HepG2 (cell line): ENCODE data around the gene GSTA5. TPM values are rescaled to one million over a fixed set of nuclear protein-coding genes. Genes with fewer than 3 reads are reported as not detected.

Source experiments
- ARNT2 ChIP-seq: sonication (generic); formaldehyde crosslinking; IDR thresholded peaks from 2 replicates; pipeline ENCODE4 v1.8.0; 2022; ENCODE audit warnings: mild to moderate bottlenecking, low read depth, missing genetic modification reagents, moderate library complexity
- BHLHE40 ChIP-seq: IDR thresholded peaks from 2 replicates; pipeline ENCODE4 v1.6.1; 2011; ENCODE audit warnings: low read length, improper control_type of control experiment
- GPN1 ChIP-seq: sonication (generic); formaldehyde crosslinking; IDR thresholded peaks from 2 replicates; pipeline ENCODE4 v1.5.1; 2020; ENCODE audit warnings: missing genetic modification reagents, borderline replicate concordance
- HNF4G ChIP-seq, 2 experiments: sonication (generic) in 1 of 2; formaldehyde crosslinking in 1 of 2; IDR thresholded peaks; 2 replicates each; pipeline versions ENCODE4 v1.4.0 to v1.6.1; 2011 to 2020; ENCODE audit warnings: borderline replicate concordance in 2 of 2, low read depth in 2 of 2, mild to moderate bottlenecking in 2 of 2, low read length in 1 of 2, missing genetic modification reagents in 1 of 2, moderate library complexity in 1 of 2
- NBN ChIP-seq: fragments of 450-650 bp; conservative IDR thresholded peaks from 2 replicates; pipeline ENCODE4 v1.6.1; 2017
- NR2F1 ChIP-seq, 2 experiments: fragments of 450-650 bp in 1 of 2; formaldehyde crosslinking in 1 of 2; IDR thresholded peaks; 2 replicates each; pipeline versions ENCODE4 v1.5.0 to v1.6.1; 2016 to 2020; ENCODE audit warnings: mild to moderate bottlenecking in 1 of 2, missing compliant biosample characterization in 1 of 2, missing genetic modification reagents in 1 of 2, moderate library complexity in 1 of 2
- SRF ChIP-seq: IDR thresholded peaks from 2 replicates; pipeline ENCODE4 v1.6.1; 2011; ENCODE audit warnings: mild to moderate bottlenecking, low read depth, low read length, moderate library complexity
- TSC22D2 ChIP-seq: sonication (generic); formaldehyde crosslinking; IDR thresholded peaks from 2 replicates; pipeline ENCODE4 v1.5.1; 2020; ENCODE audit warnings: missing genetic modification reagents, mild to moderate bottlenecking, borderline replicate concordance
- ZSCAN12 ChIP-seq: sonication (generic); formaldehyde crosslinking; IDR thresholded peaks from 2 replicates; pipeline ENCODE4 v1.9.0; 2021; ENCODE audit warnings: mild to moderate bottlenecking, missing genetic modification reagents
- ZSCAN30 ChIP-seq: sonication (generic); formaldehyde crosslinking; IDR thresholded peaks from 2 replicates; pipeline ENCODE4 v1.5.0; 2020; ENCODE audit warnings: mild to moderate bottlenecking, missing genetic modification reagents
- polyA plus RNA-seq, 8 experiments: library from polyadenylated mRNA; depleted of rRNA in 3 of 8; stranded (reverse) in 7 of 8; unstranded in 1 of 8; fragments of >200 nt; fragmentation: Illumina TruSeq in 4 of 8; extraction: Trizol in 4 of 8; gene quantifications; 2 replicates each; pipeline versions ENCODE4 v1.2.1 to v1.2.3, GENCODE V29; 2011 to 2016; ENCODE audit warnings: low read depth in 4 of 8, missing spikeins in 1 of 8, mixed read lengths in 1 of 8; ENCODE audit not compliant: insufficient read depth in 1 of 8
- total RNA-seq, 5 experiments: library from RNA; depleted of rRNA; stranded (reverse); fragments of >200 nt; fragmentation: Illumina TruSeq; extraction: Trizol; gene quantifications; 2 replicates each; pipeline ENCODE4 v1.2.3, GENCODE V29; 2016; ENCODE audit warnings: low read depth in 1 of 5
- TF ChIP-seq, protein P1 (sequence below): sonication (generic); formaldehyde crosslinking; IDR thresholded peaks from 2 replicates; pipeline ENCODE4 v1.4.0; 2020; ENCODE audit warnings: missing genetic modification reagents, mild to moderate bottlenecking, borderline replicate concordance
- TF ChIP-seq, protein P2 (sequence below): sonication (generic); formaldehyde crosslinking; IDR thresholded peaks from 2 replicates; pipeline ENCODE4 v1.9.0; 2022; ENCODE audit warnings: missing genetic modification reagents, mild to moderate bottlenecking, borderline replicate concordance
- TF ChIP-seq, protein P3 (sequence below): sonication (generic); formaldehyde crosslinking; conservative IDR thresholded peaks from 2 replicates; pipeline ENCODE4 v1.4.0; 2020; ENCODE audit warnings: missing genetic modification reagents
- TF ChIP-seq, protein P4 (sequence below): sonication (generic); formaldehyde crosslinking; conservative IDR thresholded peaks from 2 replicates; pipeline ENCODE4 v1.4.0; 2020; ENCODE audit warnings: missing genetic modification reagents
- TF ChIP-seq, protein P5 (sequence below): sonication (generic); formaldehyde crosslinking; IDR thresholded peaks from 2 replicates; pipeline ENCODE4 v1.5.0; 2020; ENCODE audit warnings: mild to moderate bottlenecking, missing genetic modification reagents

Gene GSTA5
- total and polyA plus RNA-seq, 2 of the 13 experiments (the other 11 are each of a cell fraction or from before 2014, with no cell fraction given) = not detected

DNA sequence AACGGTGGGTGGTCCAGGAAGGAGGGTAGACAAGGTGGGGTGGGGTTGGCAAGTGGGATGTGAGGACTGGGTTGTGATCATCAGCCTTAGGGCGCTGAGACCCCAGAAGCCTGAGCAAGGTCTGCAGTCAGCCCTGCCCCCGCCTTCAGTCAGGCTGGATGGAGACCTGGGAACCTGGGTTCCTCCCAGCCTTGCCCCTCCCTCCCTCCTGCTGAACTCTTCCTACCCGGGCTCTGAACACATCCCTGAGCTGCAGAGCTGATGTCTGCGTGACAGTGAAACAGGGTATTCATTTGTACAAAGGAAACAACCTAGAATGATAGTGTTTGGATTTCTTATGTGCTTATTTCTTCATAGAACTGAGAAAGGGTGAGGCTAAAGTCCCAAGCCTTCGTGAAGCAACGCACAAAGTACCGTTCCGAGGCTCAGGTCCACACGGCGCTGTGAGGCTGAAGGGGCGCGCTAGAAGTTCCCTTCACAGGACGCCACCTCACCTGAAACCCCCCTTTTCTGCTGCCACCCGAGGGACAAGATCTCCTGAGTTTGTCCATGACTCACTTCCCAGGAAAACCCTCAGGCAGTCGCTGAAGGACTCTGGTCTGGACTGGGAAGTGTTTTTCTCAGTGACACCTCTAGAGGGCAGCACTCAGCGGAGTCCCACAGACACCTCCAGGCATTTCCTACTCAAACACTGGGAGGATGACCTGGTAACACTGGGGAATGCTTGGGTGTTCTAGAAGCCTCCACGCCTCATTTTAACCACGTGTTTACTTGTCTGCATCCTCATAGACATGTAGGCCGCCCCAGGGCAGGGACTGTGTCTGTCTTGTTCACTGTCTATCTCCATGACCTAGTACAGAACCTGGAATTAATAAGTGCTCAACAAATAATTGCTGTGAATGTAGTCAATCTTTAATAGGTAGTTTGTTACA is 1.2 kb downstream of the GSTA5 start (continued):
- TF ChIP-seq, protein P1, sequence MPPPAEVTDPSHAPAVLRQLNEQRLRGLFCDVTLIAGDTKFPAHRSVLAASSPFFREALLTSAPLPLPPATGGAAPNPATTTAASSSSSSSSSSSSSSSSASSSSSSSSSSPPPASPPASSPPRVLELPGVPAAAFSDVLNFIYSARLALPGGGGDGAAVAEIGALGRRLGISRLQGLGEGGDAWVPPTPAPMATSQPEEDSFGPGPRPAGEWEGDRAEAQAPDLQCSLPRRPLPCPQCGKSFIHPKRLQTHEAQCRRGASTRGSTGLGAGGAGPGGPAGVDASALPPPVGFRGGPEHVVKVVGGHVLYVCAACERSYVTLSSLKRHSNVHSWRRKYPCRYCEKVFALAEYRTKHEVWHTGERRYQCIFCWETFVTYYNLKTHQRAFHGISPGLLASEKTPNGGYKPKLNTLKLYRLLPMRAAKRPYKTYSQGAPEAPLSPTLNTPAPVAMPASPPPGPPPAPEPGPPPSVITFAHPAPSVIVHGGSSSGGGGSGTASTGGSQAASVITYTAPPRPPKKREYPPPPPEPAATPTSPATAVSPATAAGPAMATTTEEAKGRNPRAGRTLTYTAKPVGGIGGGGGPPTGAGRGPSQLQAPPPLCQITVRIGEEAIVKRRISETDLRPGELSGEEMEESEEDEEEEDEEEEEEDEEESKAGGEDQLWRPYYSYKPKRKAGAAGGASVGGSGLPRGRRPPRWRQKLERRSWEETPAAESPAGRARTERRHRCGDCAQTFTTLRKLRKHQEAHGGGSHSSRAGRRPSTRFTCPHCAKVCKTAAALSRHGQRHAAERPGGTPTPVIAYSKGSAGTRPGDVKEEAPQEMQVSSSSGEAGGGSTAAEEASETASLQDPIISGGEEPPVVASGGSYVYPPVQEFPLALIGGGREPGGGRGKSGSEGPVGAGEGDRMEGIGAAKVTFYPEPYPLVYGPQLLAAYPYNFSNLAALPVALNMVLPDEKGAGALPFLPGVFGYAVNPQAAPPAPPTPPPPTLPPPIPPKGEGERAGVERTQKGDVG (CRISPR knock-in tag) = no peak
- TF ChIP-seq NR2F1 (CRISPR knock-in tag; IDR thresholded peaks at IDR 0.05) (no peak; a peak in 1 of 4 replicates), BHLHE40 (no peak), SRF (no peak), GPN1 (CRISPR knock-in tag) (no peak), NBN (no peak), ZSCAN12 (CRISPR knock-in tag) (no peak), ZSCAN30 (no peak), HNF4G (IDR thresholded peaks at IDR 0.05; ENCODE audit: borderline replicate concordance, low read depth, low read length) (no peak), HNF4G (CRISPR knock-in tag; IDR thresholded peaks at IDR 0.05; ENCODE audit: borderline replicate concordance, low read depth) (no peak), ARNT2 (CRISPR knock-in tag) (no peak; the same call in 1 of the 2 replicates), TSC22D2 (no peak)
- TF ChIP-seq, protein P2, sequence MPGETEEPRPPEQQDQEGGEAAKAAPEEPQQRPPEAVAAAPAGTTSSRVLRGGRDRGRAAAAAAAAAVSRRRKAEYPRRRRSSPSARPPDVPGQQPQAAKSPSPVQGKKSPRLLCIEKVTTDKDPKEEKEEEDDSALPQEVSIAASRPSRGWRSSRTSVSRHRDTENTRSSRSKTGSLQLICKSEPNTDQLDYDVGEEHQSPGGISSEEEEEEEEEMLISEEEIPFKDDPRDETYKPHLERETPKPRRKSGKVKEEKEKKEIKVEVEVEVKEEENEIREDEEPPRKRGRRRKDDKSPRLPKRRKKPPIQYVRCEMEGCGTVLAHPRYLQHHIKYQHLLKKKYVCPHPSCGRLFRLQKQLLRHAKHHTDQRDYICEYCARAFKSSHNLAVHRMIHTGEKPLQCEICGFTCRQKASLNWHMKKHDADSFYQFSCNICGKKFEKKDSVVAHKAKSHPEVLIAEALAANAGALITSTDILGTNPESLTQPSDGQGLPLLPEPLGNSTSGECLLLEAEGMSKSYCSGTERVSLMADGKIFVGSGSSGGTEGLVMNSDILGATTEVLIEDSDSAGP = no peak; the same call in 1 of the 2 replicates
- TF ChIP-seq, protein P3, sequence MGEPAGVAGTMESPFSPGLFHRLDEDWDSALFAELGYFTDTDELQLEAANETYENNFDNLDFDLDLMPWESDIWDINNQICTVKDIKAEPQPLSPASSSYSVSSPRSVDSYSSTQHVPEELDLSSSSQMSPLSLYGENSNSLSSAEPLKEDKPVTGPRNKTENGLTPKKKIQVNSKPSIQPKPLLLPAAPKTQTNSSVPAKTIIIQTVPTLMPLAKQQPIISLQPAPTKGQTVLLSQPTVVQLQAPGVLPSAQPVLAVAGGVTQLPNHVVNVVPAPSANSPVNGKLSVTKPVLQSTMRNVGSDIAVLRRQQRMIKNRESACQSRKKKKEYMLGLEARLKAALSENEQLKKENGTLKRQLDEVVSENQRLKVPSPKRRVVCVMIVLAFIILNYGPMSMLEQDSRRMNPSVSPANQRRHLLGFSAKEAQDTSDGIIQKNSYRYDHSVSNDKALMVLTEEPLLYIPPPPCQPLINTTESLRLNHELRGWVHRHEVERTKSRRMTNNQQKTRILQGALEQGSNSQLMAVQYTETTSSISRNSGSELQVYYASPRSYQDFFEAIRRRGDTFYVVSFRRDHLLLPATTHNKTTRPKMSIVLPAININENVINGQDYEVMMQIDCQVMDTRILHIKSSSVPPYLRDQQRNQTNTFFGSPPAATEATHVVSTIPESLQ (CRISPR knock-in tag) = no peak
- TF ChIP-seq, protein P4, sequence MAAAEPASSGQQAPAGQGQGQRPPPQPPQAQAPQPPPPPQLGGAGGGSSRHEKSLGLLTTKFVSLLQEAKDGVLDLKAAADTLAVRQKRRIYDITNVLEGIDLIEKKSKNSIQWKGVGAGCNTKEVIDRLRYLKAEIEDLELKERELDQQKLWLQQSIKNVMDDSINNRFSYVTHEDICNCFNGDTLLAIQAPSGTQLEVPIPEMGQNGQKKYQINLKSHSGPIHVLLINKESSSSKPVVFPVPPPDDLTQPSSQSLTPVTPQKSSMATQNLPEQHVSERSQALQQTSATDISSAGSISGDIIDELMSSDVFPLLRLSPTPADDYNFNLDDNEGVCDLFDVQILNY = no peak
- TF ChIP-seq, protein P5, sequence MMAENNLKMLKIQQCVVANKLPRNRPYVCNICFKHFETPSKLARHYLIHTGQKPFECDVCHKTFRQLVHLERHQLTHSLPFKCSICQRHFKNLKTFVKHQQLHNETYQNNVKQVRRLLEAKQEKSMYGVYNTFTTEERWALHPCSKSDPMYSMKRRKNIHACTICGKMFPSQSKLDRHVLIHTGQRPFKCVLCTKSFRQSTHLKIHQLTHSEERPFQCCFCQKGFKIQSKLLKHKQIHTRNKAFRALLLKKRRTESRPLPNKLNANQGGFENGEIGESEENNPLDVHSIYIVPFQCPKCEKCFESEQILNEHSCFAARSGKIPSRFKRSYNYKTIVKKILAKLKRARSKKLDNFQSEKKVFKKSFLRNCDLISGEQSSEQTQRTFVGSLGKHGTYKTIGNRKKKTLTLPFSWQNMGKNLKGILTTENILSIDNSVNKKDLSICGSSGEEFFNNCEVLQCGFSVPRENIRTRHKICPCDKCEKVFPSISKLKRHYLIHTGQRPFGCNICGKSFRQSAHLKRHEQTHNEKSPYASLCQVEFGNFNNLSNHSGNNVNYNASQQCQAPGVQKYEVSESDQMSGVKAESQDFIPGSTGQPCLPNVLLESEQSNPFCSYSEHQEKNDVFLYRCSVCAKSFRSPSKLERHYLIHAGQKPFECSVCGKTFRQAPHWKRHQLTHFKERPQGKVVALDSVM (CRISPR knock-in tag) = no peak
